T-cell (primary cell): Measurements from ENCODE around the gene BNC2. TPM values are rescaled to one million over a fixed set of nuclear protein-coding genes. Genes with fewer than 3 reads are reported as not detected.

Source experiments
- ATAC-seq, 4 experiments: fragments of 200-7000 bp in 3 of 4; fragments of 150-1000 bp in 1 of 4; cut with Tn5 transposase; replicated peaks in 1 of 4; 1 replicate in 3 of 4; 2 replicates in 1 of 4; pipeline ENCODE4 v1.10.0; 2021; ENCODE audit warnings: moderate library complexity in 3 of 4, mild to moderate bottlenecking in 2 of 4, moderate number of reproducible peaks in 1 of 4
- CTCF ChIA-PET, 2 donors: fragments of 300-600 bp; sonication (Branson Sonifier 250); formaldehyde crosslinking; loops; one replicate each; lab custom pipeline; 2022; ENCODE audit warnings: antibody characterized with exemption in 2 of 2; lab: Charles Lee
- POLR2A ChIA-PET, 2 donors: fragments of 300-600 bp; sonication (Branson Sonifier 250); formaldehyde crosslinking; loops; one replicate each; lab custom pipeline; 2022; ENCODE audit warnings: antibody characterized with exemption in 2 of 2; lab: Charles Lee
- DNase-seq, 35 experiments: peaks; one replicate each; pipeline versions ENCODE4 v3.0.0 to v3.0.0-alpha.2; 2013 to 2023
- H3K27ac ChIP-seq: one replicate; pipeline ENCODE4 v1.5.1; 2013; ENCODE audit warnings: low read length
- H3K27me3 ChIP-seq, 2 experiments: replicated peaks in 1 of 2; 1 replicate in 1 of 2; 2 replicates in 1 of 2; pipeline versions ENCODE4 v1.6.1 to v1.7.0; 2013; ENCODE audit warnings: low read length in 1 of 2, mixed read lengths in 1 of 2; ENCODE audit not compliant: control insufficient read depth in 2 of 2, insufficient read depth in 2 of 2; ENCODE audit errors: extremely low read depth in 1 of 2
- H3K36me3 ChIP-seq, 2 donors: 1 replicate in 1 of 2; 2 replicates in 1 of 2; pipeline versions ENCODE4 v1.6.1 to v1.7.0; 2013; ENCODE audit warnings: low read length in 1 of 2; ENCODE audit not compliant: control insufficient read depth in 2 of 2, insufficient read depth in 1 of 2; ENCODE audit errors: extremely low read depth in 1 of 2
- H3K4me1 ChIP-seq, 2 experiments: 1 replicate in 1 of 2; 2 replicates in 1 of 2; pipeline versions ENCODE4 v1.6.1 to v1.7.0; 2013; ENCODE audit warnings: low read length in 2 of 2, mixed read lengths in 1 of 2; ENCODE audit not compliant: insufficient read depth in 2 of 2, control insufficient read depth in 1 of 2; ENCODE audit errors: extremely low read depth in 1 of 2
- H3K4me3 ChIP-seq, 2 donors: 1 replicate in 1 of 2; 2 replicates in 1 of 2; pipeline versions ENCODE4 v1.5.1 to v1.7.0; 2013; ENCODE audit warnings: mild to moderate bottlenecking in 2 of 2, low read length in 1 of 2, moderate library complexity in 1 of 2; ENCODE audit not compliant: control insufficient read depth in 1 of 2; ENCODE audit errors: extremely low read depth in 1 of 2
- H3K9me3 ChIP-seq: 2 replicates; pipeline ENCODE4 v1.7.0; 2013
- H3K27ac Mint-ChIP-seq, 2 donors: one replicate each; pipeline ENCODE4 v1.8.0; 2020 to 2021; ENCODE audit warnings: mild to moderate bottlenecking in 2 of 2, mixed read lengths in 2 of 2
- H3K27me3 Mint-ChIP-seq, 2 donors: one replicate each; pipeline ENCODE4 v1.8.0; 2021 to 2022; ENCODE audit warnings: mixed read lengths in 2 of 2
- H3K36me3 Mint-ChIP-seq: one replicate; pipeline ENCODE4 v1.8.0; 2021; ENCODE audit warnings: mixed read lengths
- H3K4me1 Mint-ChIP-seq, 3 donors: one replicate each; pipeline ENCODE4 v1.8.0; 2020 to 2022; ENCODE audit warnings: mixed read lengths in 3 of 3, mild to moderate bottlenecking in 1 of 3
- H3K4me3 Mint-ChIP-seq, 3 donors: one replicate each; pipeline ENCODE4 v1.8.0; 2020 to 2022; ENCODE audit warnings: mild to moderate bottlenecking in 3 of 3, mixed read lengths in 3 of 3, moderate library complexity in 3 of 3
- H3K9me3 Mint-ChIP-seq, 3 donors: one replicate each; pipeline ENCODE4 v1.8.0; 2020 to 2022; ENCODE audit warnings: mixed read lengths in 3 of 3
- WGBS: methylation state at CpG from one replicate; pipeline ENCODE4 v1.1.5; 2013; ENCODE audit warnings: missing lambda C conversion rate; ENCODE audit not compliant: insufficient coverage; 5-methylcytosine and 5-hydroxymethylcytosine counted together
- total RNA-seq, 35 experiments: library from RNA in 6 of 35; stranded (reverse) in 6 of 35; fragments of 120-200 nt in 1 of 35; gene quantifications; one replicate each; pipeline versions ENCODE4 v1.2.1 to v1.2.4 and lab custom pipeline; 2013 to 2026

BNC2 gene
- total RNA-seq, 5 donors from 2014 or later (not counting 1 experiment from before 2014, with no cell fraction given) = 0.03 to 2.1 (median 0.57) TPM

DNA sequence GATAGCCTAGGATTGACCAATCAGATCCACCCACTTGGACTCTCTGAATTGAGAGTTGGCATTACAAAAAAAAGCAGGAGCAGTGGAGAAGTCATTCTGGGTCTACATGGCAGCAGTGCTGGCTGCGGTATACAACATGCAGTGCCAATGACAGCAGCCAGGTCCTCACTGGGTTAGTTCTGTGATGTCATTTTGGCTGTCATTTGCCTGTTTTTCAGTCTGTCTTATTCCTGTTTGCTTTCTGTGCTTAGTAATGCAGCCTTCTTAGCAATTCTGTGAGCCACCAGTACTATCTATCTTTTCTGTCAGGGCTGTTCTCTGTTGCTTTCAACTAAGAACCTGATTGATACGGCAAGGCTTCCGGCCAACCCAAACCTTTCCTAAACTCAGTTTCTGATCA lies 471.8 kb downstream of the BNC2 start:
- POLR2A ChIA-PET = no interaction called here
- ATAC-seq = no peak
- CTCF ChIA-PET = no interaction called here
- Histone ChIP-seq H3K27me3 (no peaks in the 10 kb centered on the region), H3K4me3 (no peak overlapping the region), H3K27ac (no peak overlapping the region), H3K4me1 (no peaks in the 10 kb centered on the region), H3K36me3 (no peaks in the 10 kb centered on the region), H3K9me3 (no peaks in the 10 kb centered on the region)
- 89% methylated on average over 3 of the region's 3 CpGs for WGBS
- H3K36me3 Mint-ChIP-seq = no peaks in the 10 kb centered on the region
- H3K4me3 Mint-ChIP-seq = no peak overlapping the region
- DNase-seq = no peak
- H3K27ac Mint-ChIP-seq = no peak overlapping the region
- peaks cover 0 to 4% of the 10 kb centered on the region in 2 donors for H3K27me3 Mint-ChIP-seq
- H3K9me3 Mint-ChIP-seq = peaks cover 2 to 10% (median 4%) of the 10 kb centered on the region in 3 donors
- H3K4me1 Mint-ChIP-seq = no peaks in the 10 kb centered on the region

GRCh38 chr9:16396389-16396788 lies 474.1 kb downstream of the BNC2 start:
- H3K4me3 ChIP-seq = no peak overlapping the region
- H3K27me3 Mint-ChIP-seq = no peaks in the 10 kb centered on the region
- ChIA-PET CTCF (no interaction called here), POLR2A (no interaction called here)
- H3K36me3 ChIP-seq = no peaks in the 10 kb centered on the region
- H3K27me3 ChIP-seq = no peaks in the 10 kb centered on the region
- no peak overlapping the region for H3K27ac Mint-ChIP-seq
- no peak overlapping the region for H3K27ac ChIP-seq
- H3K9me3 Mint-ChIP-seq = peaks cover 2 to 6% (median 4%) of the 10 kb centered on the region in 3 donors
- H3K4me3 Mint-ChIP-seq = no peak overlapping the region
- no peaks in the 10 kb centered on the region for H3K36me3 Mint-ChIP-seq
- ATAC-seq (no peak), DNase-seq (no peak)
- no peaks in the 10 kb centered on the region for H3K4me1 ChIP-seq
- no CpG with 5 or more reads among the region's 4 CpGs for WGBS
- H3K4me1 Mint-ChIP-seq = no peaks in the 10 kb centered on the region
- no peaks in the 10 kb centered on the region for H3K9me3 ChIP-seq

GRCh38 chr9:16391369-16391768 lies 479.1 kb downstream of the BNC2 start:
- peaks cover 4 to 9% (median 7%) of the 10 kb centered on the region in 3 donors for H3K9me3 Mint-ChIP-seq
- no peak for ATAC-seq
- H3K27ac Mint-ChIP-seq = no peak overlapping the region

GRCh38 chr9:16387382-16387781 lies 483.1 kb downstream of the BNC2 start:
- Mint-ChIP-seq H3K4me3 (no peak overlapping the region), H3K27me3 (no peaks in the 10 kb centered on the region), H3K27ac (no peak overlapping the region), H3K9me3 (peaks cover 11 to 21% (median 11%) of the 10 kb centered on the region in 3 donors), H3K36me3 (no peaks in the 10 kb centered on the region), H3K4me1 (no peaks in the 10 kb centered on the region)
- Histone ChIP-seq H3K4me1 (no peaks in the 10 kb centered on the region), H3K36me3 (no peaks in the 10 kb centered on the region), H3K27me3 (no peaks in the 10 kb centered on the region), H3K9me3 (no peaks in the 10 kb centered on the region), H3K4me3 (no peak overlapping the region), H3K27ac (no peak overlapping the region)
- no peak for DNase-seq
- ChIA-PET CTCF (interaction anchor here in 1 of 2 donors (0.6 kb wide), 1 partner anchor 43 kb away, joined by 4 read pairs; no protein-coding TSS in a partner anchor), POLR2A (interaction anchor here in 1 of 2 donors (0.7 kb wide), 1 partner anchor 39 kb away, joined by 4 read pairs; no protein-coding TSS in a partner anchor)
- 83% methylated on average over 2 of the region's 2 CpGs for WGBS
- ATAC-seq = no peak

More at GRCh38 chr9:16391369-16391768, 479.1 kb downstream of the BNC2 start:
- Histone ChIP-seq H3K27me3 (no peaks in the 10 kb centered on the region), H3K9me3 (no peaks in the 10 kb centered on the region), H3K36me3 (no peaks in the 10 kb centered on the region), H3K4me1 (no peaks in the 10 kb centered on the region), H3K27ac (no peak overlapping the region), H3K4me3 (no peak overlapping the region)
- WGBS = no CpG with 5 or more reads among the region's 2 CpGs
- H3K4me1 Mint-ChIP-seq = no peaks in the 10 kb centered on the region
- H3K27me3 Mint-ChIP-seq = no peaks in the 10 kb centered on the region
- no peaks in the 10 kb centered on the region for H3K36me3 Mint-ChIP-seq
- CTCF ChIA-PET = no interaction called here
- POLR2A ChIA-PET = no interaction called here
- H3K4me3 Mint-ChIP-seq = no peak overlapping the region
- DNase-seq = no peak

DNA sequence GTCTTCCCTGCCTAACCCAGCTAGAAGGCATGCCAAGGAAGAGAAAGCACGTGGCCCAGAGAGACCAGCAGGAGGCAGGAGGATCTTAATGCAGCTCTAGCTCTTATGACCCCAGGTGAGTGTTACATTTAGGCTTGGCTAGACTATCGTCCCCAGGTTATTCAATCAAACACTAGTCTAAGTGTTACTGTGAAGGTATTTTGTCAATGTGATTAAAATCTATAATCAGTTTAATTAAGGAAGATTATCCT lies 483.7 kb downstream of the BNC2 start:
- Histone ChIP-seq H3K4me3 (no peak overlapping the region), H3K4me1 (no peaks in the 10 kb centered on the region), H3K27me3 (no peaks in the 10 kb centered on the region), H3K27ac (no peak overlapping the region), H3K36me3 (no peaks in the 10 kb centered on the region), H3K9me3 (no peaks in the 10 kb centered on the region)
- ATAC-seq (no peak), DNase-seq (no peak)
- Mint-ChIP-seq H3K36me3 (no peaks in the 10 kb centered on the region), H3K27me3 (no peaks in the 10 kb centered on the region), H3K4me3 (no peak overlapping the region), H3K9me3 (peaks cover 11 to 21% (median 11%) of the 10 kb centered on the region in 3 donors), H3K4me1 (no peaks in the 10 kb centered on the region), H3K27ac (no peak overlapping the region)
- ChIA-PET POLR2A (no interaction called here), CTCF (no interaction called here)
- WGBS = 33% methylated on average over 1 of the region's 2 CpGs

DNA sequence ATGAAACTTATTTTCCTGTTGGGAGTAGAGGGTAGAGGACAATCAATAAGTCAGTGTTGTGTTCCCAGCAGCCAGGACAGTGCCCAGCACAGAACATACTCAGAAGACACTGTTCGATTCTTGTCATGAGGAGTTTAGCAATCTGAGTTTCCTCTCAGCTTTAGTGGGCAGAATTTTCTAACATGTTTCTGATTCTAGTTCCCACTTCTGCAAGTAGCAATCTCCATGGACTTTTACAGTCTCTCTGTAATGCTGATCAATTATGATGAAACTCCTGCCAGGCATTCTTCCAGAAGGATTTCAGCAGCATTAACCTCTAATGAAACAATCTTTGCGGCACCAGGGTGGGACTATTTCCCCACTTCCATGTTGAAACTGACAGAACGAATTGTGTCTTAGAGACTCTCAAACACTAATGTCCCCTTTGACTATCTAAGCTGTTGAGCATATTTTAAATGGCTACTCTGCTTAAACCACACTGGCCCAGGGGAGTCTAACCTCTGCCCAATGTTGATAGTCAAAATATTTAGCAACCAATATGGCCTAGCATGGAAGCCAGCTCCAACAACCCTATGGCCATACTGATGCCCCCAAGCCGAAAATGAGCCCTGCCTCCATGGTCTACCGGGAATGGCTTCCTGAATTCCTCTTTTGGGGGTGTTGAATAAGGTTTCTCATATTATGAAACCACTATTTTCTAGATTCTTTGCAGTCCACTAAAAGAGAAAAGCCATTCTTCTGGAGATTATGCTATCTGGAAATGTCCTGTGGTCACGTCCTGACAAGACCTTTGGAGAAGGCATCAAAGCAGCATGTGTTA lies 484.3 kb downstream of the BNC2 start:
- DNase-seq = no peak
- ChIA-PET CTCF (no interaction called here), POLR2A (no interaction called here)
- Histone ChIP-seq H3K4me1 (no peaks in the 10 kb centered on the region), H3K9me3 (no peaks in the 10 kb centered on the region), H3K27ac (no peak overlapping the region), H3K27me3 (no peaks in the 10 kb centered on the region), H3K4me3 (no peak overlapping the region), H3K36me3 (no peaks in the 10 kb centered on the region)
- Mint-ChIP-seq H3K4me3 (no peak overlapping the region), H3K4me1 (no peaks in the 10 kb centered on the region), H3K27me3 (no peaks in the 10 kb centered on the region), H3K27ac (no peak overlapping the region), H3K36me3 (no peaks in the 10 kb centered on the region), H3K9me3 (peaks cover 11 to 21% (median 11%) of the 10 kb centered on the region in 3 donors)
- WGBS = 77% methylated on average over 2 of the region's 6 CpGs
- ATAC-seq = no peak
